Ovary (tissue), 9 donors: Measurements from ENCODE around the gene SORBS1. TPM values are rescaled to one million over a fixed set of nuclear protein-coding genes. Genes with fewer than 3 reads are reported as not detected.

ENCODE experiments used
- DNase-seq, 5 donors: peaks; one replicate each; pipeline ENCODE4 v3.0.0-alpha.2; 2019 to 2020
- H3K27ac ChIP-seq, 2 donors: fragments of 200-600 bp; one replicate each; pipeline versions ENCODE4 v1.5.1 to v1.8.0; 2019 to 2022
- H3K27me3 ChIP-seq: fragments of 200-600 bp; one replicate; pipeline ENCODE4 v1.8.0; 2022
- H3K36me3 ChIP-seq: fragments of 200-600 bp; sonication (generic); one replicate; pipeline ENCODE4 v1.5.1; 2019
- H3K4me1 ChIP-seq: one replicate; pipeline ENCODE4 v1.8.1; 2013; ENCODE audit warnings: mild to moderate bottlenecking, moderate library complexity; ENCODE audit not compliant: insufficient read depth
- H3K4me3 ChIP-seq: fragments of 200-600 bp; sonication (generic); one replicate; pipeline ENCODE4 v1.5.1; 2017
- H3K9me3 ChIP-seq, 2 donors: fragments of 200-600 bp in 1 of 2; sonication (generic) in 1 of 2; one replicate each; pipeline versions ENCODE4 v1.5.1 to v1.8.1; 2013 to 2019; ENCODE audit warnings: mild to moderate bottlenecking in 1 of 2, moderate library complexity in 1 of 2
- EP300 ChIP-seq: sonication (generic); formaldehyde crosslinking; IDR thresholded peaks from one replicate; pipeline ENCODE4 v1.6.1; 2017; ENCODE audit warnings: antibody characterized with exemption
- POLR2A ChIP-seq: fragments of 450-650 bp; IDR thresholded peaks from one replicate; pipeline ENCODE4 v1.6.1; 2017; ENCODE audit warnings: antibody characterized with exemption, mild to moderate bottlenecking, moderate library complexity
- WGBS, 3 donors: extraction: QIAGEN DNeasy Blood & Tissue Kit in 1 of 3; methylation state at CpG; one replicate each; pipeline versions ENCODE4 v1.1.5 to v1.1.7; 2013 to 2017; 5-methylcytosine and 5-hydroxymethylcytosine counted together
- intact Hi-C, 4 donors: fragments of 100-400 bp; cut with DNase I; formaldehyde crosslinking; loops; one replicate each; pipeline versions ENCODE4 v1.11.0 to v1.15.1; 2022 to 2023
- polyA plus RNA-seq, 2 donors: library from polyadenylated mRNA; stranded (reverse); fragments of 200-250 nt in 1 of 2; fragments of 350-450 nt in 1 of 2; fragmentation: Illumina TruSeq in 1 of 2; extraction: RNeasy Lipid Tissue Mini Kit (QIAGEN cat#74804) in 1 of 2; gene quantifications; one replicate each; pipeline ENCODE4 v1.2.3, GENCODE V29; 2013 to 2014
- total RNA-seq, 7 donors: library from RNA; depleted of rRNA in 2 of 7; stranded (reverse); fragments of >200 nt in 2 of 7; fragmentation: NEBNext Ultra II Directional in 3 of 7; extraction: Animal tissue kit (Norgen Biotek cat#: 25700) in 3 of 7; gene quantifications; one replicate each; pipeline versions ENCODE4 v1.1.0 to v1.2.4, GENCODE V29; 2016 to 2023
- TF ChIP-seq, protein P1 (sequence below), 3 donors: fragments of 450-650 bp in 2 of 3; fragments of 200-600 bp in 1 of 3; IDR thresholded peaks; one replicate each; pipeline versions ENCODE4 v1.5.1 to v1.8.0; 2016 to 2022; ENCODE audit warnings: antibody characterized with exemption in 3 of 3, mild to moderate bottlenecking in 1 of 3
- donor health status: DM: no; HTN: no; CAD: no; lungs with moderate emphysema.
- donor health status: DM: no; HTN: no; CAD: no.
- donor health status: Bipolar disorder and iron deficiency.
- donor health status: DM: yes; HTN: yes; CAD: no.
- donor health status: DM: no; HTN: no; CAD: no.
- donor health status: DM: yes; HTN: yes; CAD: no.

SORBS1 gene
- total and polyA plus RNA-seq, 9 donors, result 10.7 to 156 (median 20.0) TPM

DNA sequence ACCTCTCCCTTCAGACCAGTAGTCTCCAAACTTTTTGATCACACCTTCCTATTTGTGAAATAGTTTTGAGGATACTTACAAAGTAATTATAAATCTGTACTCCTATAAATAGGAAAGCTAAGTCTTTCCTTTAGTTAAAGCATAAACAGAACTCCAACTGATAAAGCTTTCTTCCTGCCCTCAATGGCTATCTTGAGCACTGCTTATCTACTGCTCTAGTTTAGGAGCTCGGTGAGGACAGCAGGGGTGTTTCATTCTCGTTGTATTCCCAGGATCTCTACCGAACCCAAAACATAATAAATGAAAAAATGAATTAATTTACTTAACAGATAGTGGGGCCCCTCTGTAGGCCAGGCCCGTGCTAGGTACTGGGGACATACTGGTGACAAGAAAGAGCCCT is 17.7 kb downstream of the SORBS1 start:
- Histone ChIP-seq H3K9me3 (no peaks in the 10 kb centered on the region), H3K36me3 (no peaks in the 10 kb centered on the region), H3K4me3 (no peak overlapping the region), H3K27ac (no peak overlapping the region), H3K4me1 (peaks cover 2% of the 10 kb centered on the region), H3K27me3 (no peaks in the 10 kb centered on the region)
- no peak for TF ChIP-seq POLR2A
- TF ChIP-seq EP300, result no peak
- TF ChIP-seq, protein P1, sequence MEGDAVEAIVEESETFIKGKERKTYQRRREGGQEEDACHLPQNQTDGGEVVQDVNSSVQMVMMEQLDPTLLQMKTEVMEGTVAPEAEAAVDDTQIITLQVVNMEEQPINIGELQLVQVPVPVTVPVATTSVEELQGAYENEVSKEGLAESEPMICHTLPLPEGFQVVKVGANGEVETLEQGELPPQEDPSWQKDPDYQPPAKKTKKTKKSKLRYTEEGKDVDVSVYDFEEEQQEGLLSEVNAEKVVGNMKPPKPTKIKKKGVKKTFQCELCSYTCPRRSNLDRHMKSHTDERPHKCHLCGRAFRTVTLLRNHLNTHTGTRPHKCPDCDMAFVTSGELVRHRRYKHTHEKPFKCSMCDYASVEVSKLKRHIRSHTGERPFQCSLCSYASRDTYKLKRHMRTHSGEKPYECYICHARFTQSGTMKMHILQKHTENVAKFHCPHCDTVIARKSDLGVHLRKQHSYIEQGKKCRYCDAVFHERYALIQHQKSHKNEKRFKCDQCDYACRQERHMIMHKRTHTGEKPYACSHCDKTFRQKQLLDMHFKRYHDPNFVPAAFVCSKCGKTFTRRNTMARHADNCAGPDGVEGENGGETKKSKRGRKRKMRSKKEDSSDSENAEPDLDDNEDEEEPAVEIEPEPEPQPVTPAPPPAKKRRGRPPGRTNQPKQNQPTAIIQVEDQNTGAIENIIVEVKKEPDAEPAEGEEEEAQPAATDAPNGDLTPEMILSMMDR (IDR thresholded peaks at IDR 0.05), result no peak
- WGBS, 3 donors, result 52 to 70% (median 56%) methylated on average over 4 of the region's 4 CpGs
- intact Hi-C loops, result no loop called here
- no peak for DNase-seq

- no peak overlapping the region for H3K27ac ChIP-seq
Measured at GRCh38 chr10:95542761-95543160, 18.4 kb downstream of the SORBS1 start.

GRCh38 chr10:95542330-95542729 is 18.8 kb downstream of the SORBS1 start:
- intact Hi-C loops, result no loop called here
- H3K36me3 ChIP-seq, result no peaks in the 10 kb centered on the region
- H3K4me3 ChIP-seq, result no peak overlapping the region
- H3K9me3 ChIP-seq, result no peaks in the 10 kb centered on the region
- TF ChIP-seq, protein P1 (IDR thresholded peaks at IDR 0.05), result no peak
- TF ChIP-seq EP300 (no peak), POLR2A (no peak)
- no peak for DNase-seq
- no peaks in the 10 kb centered on the region for H3K27me3 ChIP-seq
- 82 to 86% (median 85%) methylated on average over 4 of the region's 4 CpGs for WGBS, 3 donors
- no peak overlapping the region for H3K27ac ChIP-seq
- peaks cover 2% of the 10 kb centered on the region for H3K4me1 ChIP-seq

More at GRCh38 chr10:95542761-95543160, 18.4 kb downstream of the SORBS1 start:
- H3K9me3 ChIP-seq, result no peaks in the 10 kb centered on the region
- WGBS, 3 donors, result 79 to 93% (median 90%) methylated on average over 2 of the region's 2 CpGs
- peaks cover 2% of the 10 kb centered on the region for H3K4me1 ChIP-seq
- no peaks in the 10 kb centered on the region for H3K36me3 ChIP-seq
- no peak overlapping the region for H3K4me3 ChIP-seq
- TF ChIP-seq EP300, result no peak
- no peak for TF ChIP-seq POLR2A
- TF ChIP-seq, protein P1 (IDR thresholded peaks at IDR 0.05), result no peak
- intact Hi-C loops, result no loop called here
- no peaks in the 10 kb centered on the region for H3K27me3 ChIP-seq
- DNase-seq, result no peak

DNA sequence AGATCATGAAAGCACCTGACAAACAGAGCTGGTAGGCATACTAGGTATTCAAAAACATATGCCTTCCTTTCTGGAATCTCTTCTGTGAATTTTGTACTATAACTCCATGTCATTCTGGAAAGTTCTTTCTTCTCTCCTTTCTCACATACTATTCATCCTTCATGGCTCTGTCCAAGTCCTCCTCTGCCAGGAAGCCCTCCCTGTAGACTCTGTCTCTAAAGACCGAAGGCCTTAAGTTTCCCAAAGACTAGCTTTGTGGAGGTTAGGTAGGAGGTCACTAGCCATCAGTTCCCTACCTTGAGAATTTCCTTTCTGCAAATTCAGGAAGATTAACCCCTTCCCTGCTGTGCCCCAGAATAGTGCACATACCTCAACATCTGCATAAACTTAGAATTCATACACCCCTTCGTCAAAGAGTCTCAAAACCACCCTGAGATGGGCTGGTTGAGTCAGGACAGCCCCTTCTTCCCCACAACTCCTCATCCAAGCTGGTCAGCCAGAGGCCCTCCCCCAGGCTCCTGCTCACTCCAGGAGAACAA is 20.6 kb downstream of the SORBS1 start:
- no peak overlapping the region for H3K27ac ChIP-seq
- TF ChIP-seq POLR2A, result no peak
- TF ChIP-seq, protein P1 (IDR thresholded peaks at IDR 0.05), result no peak
- TF ChIP-seq EP300, result no peak
- H3K9me3 ChIP-seq, result no peaks in the 10 kb centered on the region
- peaks cover 2% of the 10 kb centered on the region for H3K4me1 ChIP-seq
- intact Hi-C loops, result no loop called here
- no peak for DNase-seq
- 89 to 100% (median 95%) methylated on average over 2 of the region's 2 CpGs for WGBS, 3 donors
- no peaks in the 10 kb centered on the region for H3K27me3 ChIP-seq
- no peak overlapping the region for H3K4me3 ChIP-seq
- no peaks in the 10 kb centered on the region for H3K36me3 ChIP-seq
